Retinal pigment epithelial cell (primary cell): ENCODE data around the gene AMH.

ENCODE experiments used
- DNase-seq: peaks from one replicate; pipeline ENCODE4 v3.0.0-alpha.2; 2010; ENCODE audit warnings: low read depth
- H3K4me3 ChIP-seq: 2 replicates; pipeline ENCODE4 v1.5.1; 2011; ENCODE audit warnings: mild to moderate bottlenecking, low read length, control low read depth, moderate library complexity
- CTCF ChIP-seq: conservative IDR thresholded peaks from 2 replicates; pipeline ENCODE4 v1.5.1; 2011; ENCODE audit warnings: low read depth, low read length, control low read depth, inconsistent platforms

The AMH gene

DNA sequence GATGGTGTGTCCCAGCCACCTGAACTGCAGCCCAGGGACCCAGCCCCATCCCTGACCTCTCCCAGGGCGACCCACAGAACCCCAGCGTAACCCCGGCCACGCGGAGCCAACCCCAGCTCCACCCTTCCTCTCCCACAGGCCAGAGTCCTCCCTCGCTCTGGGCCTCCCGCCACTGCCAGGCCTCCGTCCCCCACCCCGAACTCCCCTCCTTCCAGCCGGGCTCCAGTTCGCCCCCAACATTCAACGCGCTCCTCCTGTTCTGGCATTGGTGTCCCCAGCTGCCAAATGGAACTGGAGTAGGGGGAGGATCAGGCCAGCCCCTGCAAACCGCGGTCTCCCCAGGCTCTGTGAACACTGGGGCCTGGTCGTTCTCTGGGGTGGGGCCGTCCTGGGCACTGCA lies 51.4 kb downstream of the AMH start:
- TF ChIP-seq CTCF = no peak
- H3K4me3 ChIP-seq = no peak overlapping the region
- no peak for DNase-seq
